HAP-1 (cell line): Measurements from ENCODE around the gene MXD1.

Experiments used
- DNase-seq, 2 experiments: peaks; one replicate each; pipeline ENCODE4 v3.0.0-alpha.2; 2016 to 2020; ENCODE audit warnings: low spot score in 2 of 2
- H3K27me3 ChIP-seq: fragments of 250-450 bp; sonication (Bioruptor Pico); 2 replicates; pipeline ENCODE4 v1.5.1; 2020; ENCODE audit warnings: low read depth, mild to moderate bottlenecking, moderate library complexity
- H3K36me3 ChIP-seq: fragments of 250-450 bp; sonication (Bioruptor Pico); replicated peaks from 2 replicates; pipeline ENCODE4 v1.5.1; 2020; ENCODE audit warnings: mild to moderate bottlenecking
- H3K4me1 ChIP-seq: fragments of 250-450 bp; sonication (Bioruptor Pico); 2 replicates; pipeline ENCODE4 v1.5.1; 2020; ENCODE audit warnings: mild to moderate bottlenecking
- H3K4me3 ChIP-seq: fragments of 250-450 bp; sonication (Bioruptor Pico); 2 replicates; pipeline ENCODE4 v1.5.1; 2020; ENCODE audit warnings: mild to moderate bottlenecking, moderate library complexity
- H3K9me3 ChIP-seq: fragments of 250-450 bp; sonication (Bioruptor Pico); 2 replicates; pipeline ENCODE4 v1.5.1; 2020; ENCODE audit warnings: mild to moderate bottlenecking, moderate library complexity
- in situ Hi-C: fragments of 300-500 bp; cut with MboI; formaldehyde crosslinking; loops from 3 replicates; pipeline ENCODE4 v1.14.3; 2020; ENCODE audit warnings: low sequenced_read_pairs, inconsistent platforms, mixed read lengths

The MXD1 gene

GRCh38 chr2:69916106-69916505 lies 1.2 kb downstream of the MXD1 start:
- in situ Hi-C loops = loop anchor here (10.0 to 25.0 kb wide), 3 partner anchors 149 to 721 kb away; partner anchors contain the start of gene SNRPG
- DNase-seq = no peak
- H3K4me3 ChIP-seq = peak overlapping the region; percentile 91

GRCh38 chr2:69917852-69918251 lies 2.9 kb downstream of the MXD1 start:
- in situ Hi-C loops = loop anchor here (10.0 to 25.0 kb wide), 3 partner anchors 147 to 719 kb away; partner anchors contain the start of gene SNRPG
- H3K4me1 ChIP-seq = peaks cover 14% of the 10 kb centered on the region
- no peak for DNase-seq
- no peaks in the 10 kb centered on the region for H3K27me3 ChIP-seq
- peaks cover 7% of the 10 kb centered on the region for H3K36me3 ChIP-seq
- H3K9me3 ChIP-seq = no peaks in the 10 kb centered on the region
- H3K4me3 ChIP-seq = no peak overlapping the region

More at GRCh38 chr2:69916106-69916505, 1.2 kb downstream of the MXD1 start:
- no peaks in the 10 kb centered on the region for H3K27me3 ChIP-seq
- H3K36me3 ChIP-seq = peaks cover 7% of the 10 kb centered on the region
- no peaks in the 10 kb centered on the region for H3K9me3 ChIP-seq
- H3K4me1 ChIP-seq = peaks cover 14% of the 10 kb centered on the region

GRCh38 chr2:69918401-69918800 lies 3.5 kb downstream of the MXD1 start:
- no peaks in the 10 kb centered on the region for H3K27me3 ChIP-seq
- in situ Hi-C loops = loop anchor here (10.0 to 25.0 kb wide), 3 partner anchors 146 to 719 kb away; partner anchors contain the start of gene SNRPG
- no peak for DNase-seq
- H3K4me1 ChIP-seq = peaks cover 12% of the 10 kb centered on the region
- H3K9me3 ChIP-seq = no peaks in the 10 kb centered on the region
- H3K36me3 ChIP-seq = peaks cover 3% of the 10 kb centered on the region
- H3K4me3 ChIP-seq = no peak overlapping the region

GRCh38 chr2:69923116-69923515 lies 8.2 kb downstream of the MXD1 start:
- in situ Hi-C loops = loop anchor here (25.0 kb wide), 2 partner anchors 364 to 714 kb away; partner anchors contain the start of gene SNRPG
- Histone ChIP-seq H3K36me3 (peaks cover 3% of the 10 kb centered on the region; the same call in 1 of the 2 replicates), H3K4me1 (no peaks in the 10 kb centered on the region)

GRCh38 chr2:69926849-69927515 lies 12.1 kb downstream of the MXD1 start:
- DNase-seq = no peak
- H3K4me1 ChIP-seq = peaks cover 12% of the 10 kb centered on the region

More at GRCh38 chr2:69923116-69923515, 8.2 kb downstream of the MXD1 start:
- H3K27me3 ChIP-seq = no peaks in the 10 kb centered on the region
- H3K4me3 ChIP-seq = no peak overlapping the region
- no peak for DNase-seq
- H3K9me3 ChIP-seq = no peaks in the 10 kb centered on the region

GRCh38 chr2:69931832-69932595 lies 17.1 kb downstream of the MXD1 start:
- Histone ChIP-seq H3K9me3 (no peaks in the 10 kb centered on the region), H3K27me3 (no peaks in the 10 kb centered on the region), H3K4me3 (no peak overlapping the region), H3K4me1 (peaks cover 12% of the 10 kb centered on the region), H3K36me3 (no peaks in the 10 kb centered on the region)
- DNase-seq = no peak
- in situ Hi-C loops = no loop called here

More at GRCh38 chr2:69926849-69927515, 12.1 kb downstream of the MXD1 start:
- Histone ChIP-seq H3K4me3 (no peak overlapping the region), H3K36me3 (no peaks in the 10 kb centered on the region), H3K9me3 (no peaks in the 10 kb centered on the region), H3K27me3 (no peaks in the 10 kb centered on the region)
- in situ Hi-C loops = no loop called here

- Histone ChIP-seq H3K4me1 (peaks cover 12% of the 10 kb centered on the region), H3K36me3 (no peaks in the 10 kb centered on the region), H3K4me3 (no peak overlapping the region), H3K27me3 (no peaks in the 10 kb centered on the region), H3K9me3 (no peaks in the 10 kb centered on the region)
- in situ Hi-C loops = no loop called here
- DNase-seq = no peak
Observed at GRCh38 chr2:69932596-69932922, 17.6 kb downstream of the MXD1 start.

GRCh38 chr2:69933254-69933828 lies 18.4 kb downstream of the MXD1 start:
- in situ Hi-C loops = no loop called here
- no peak for DNase-seq

GRCh38 chr2:69933839-69934613 lies 19.1 kb downstream of the MXD1 start:
- Histone ChIP-seq H3K4me1 (peaks cover 12% of the 10 kb centered on the region), H3K4me3 (no peak overlapping the region), H3K36me3 (peaks cover 3% of the 10 kb centered on the region; the same call in 1 of the 2 replicates), H3K27me3 (no peaks in the 10 kb centered on the region), H3K9me3 (no peaks in the 10 kb centered on the region)
- in situ Hi-C loops = no loop called here
- DNase-seq = no peak

More at GRCh38 chr2:69933254-69933828, 18.4 kb downstream of the MXD1 start:
- no peaks in the 10 kb centered on the region for H3K27me3 ChIP-seq
- H3K4me1 ChIP-seq = peaks cover 12% of the 10 kb centered on the region
- no peak overlapping the region for H3K4me3 ChIP-seq
- no peaks in the 10 kb centered on the region for H3K9me3 ChIP-seq
- 0 out of 2 replicates have a peak, but pooled peaks cover 3% of the 10 kb centered on the region for H3K36me3 ChIP-seq

- H3K9me3 ChIP-seq = no peaks in the 10 kb centered on the region
- no peak for DNase-seq
- in situ Hi-C loops = no loop called here
- peaks cover 3% of the 10 kb centered on the region; the same call in 1 of the 2 replicates for H3K36me3 ChIP-seq
- peaks cover 12% of the 10 kb centered on the region for H3K4me1 ChIP-seq
- no peak overlapping the region for H3K4me3 ChIP-seq
- no peaks in the 10 kb centered on the region for H3K27me3 ChIP-seq
Observed at GRCh38 chr2:69934614-69934908, 19.7 kb downstream of the MXD1 start.

GRCh38 chr2:69935011-69935410 lies 20.1 kb downstream of the MXD1 start:
- H3K4me3 ChIP-seq = no peak overlapping the region
- H3K9me3 ChIP-seq = no peaks in the 10 kb centered on the region
- no peaks in the 10 kb centered on the region for H3K27me3 ChIP-seq
- no peak for DNase-seq
- in situ Hi-C loops = no loop called here
- H3K4me1 ChIP-seq = peaks cover 10% of the 10 kb centered on the region
- peaks cover 3% of the 10 kb centered on the region; the same call in 1 of the 2 replicates for H3K36me3 ChIP-seq

GRCh38 chr2:69936906-69937305 lies 22.0 kb downstream of the MXD1 start:
- H3K4me1 ChIP-seq = no peaks in the 10 kb centered on the region; the same call in 1 of the 2 replicates
- in situ Hi-C loops = no loop called here

GRCh38 chr2:69937968-69938367 lies 23.1 kb downstream of the MXD1 start:
- DNase-seq = no peak
- in situ Hi-C loops = no loop called here
- Histone ChIP-seq H3K4me1 (no peaks in the 10 kb centered on the region; the same call in 1 of the 2 replicates), H3K9me3 (no peaks in the 10 kb centered on the region), H3K4me3 (no peak overlapping the region), H3K36me3 (peaks cover 3% of the 10 kb centered on the region), H3K27me3 (no peaks in the 10 kb centered on the region)

More at GRCh38 chr2:69936906-69937305, 22.0 kb downstream of the MXD1 start:
- H3K4me3 ChIP-seq = no peak overlapping the region
- no peak for DNase-seq
- no peaks in the 10 kb centered on the region for H3K9me3 ChIP-seq
- peaks cover 3% of the 10 kb centered on the region for H3K36me3 ChIP-seq
- no peaks in the 10 kb centered on the region for H3K27me3 ChIP-seq
